Measurements from ENCODE around the gene IL31RA.

DNA sequence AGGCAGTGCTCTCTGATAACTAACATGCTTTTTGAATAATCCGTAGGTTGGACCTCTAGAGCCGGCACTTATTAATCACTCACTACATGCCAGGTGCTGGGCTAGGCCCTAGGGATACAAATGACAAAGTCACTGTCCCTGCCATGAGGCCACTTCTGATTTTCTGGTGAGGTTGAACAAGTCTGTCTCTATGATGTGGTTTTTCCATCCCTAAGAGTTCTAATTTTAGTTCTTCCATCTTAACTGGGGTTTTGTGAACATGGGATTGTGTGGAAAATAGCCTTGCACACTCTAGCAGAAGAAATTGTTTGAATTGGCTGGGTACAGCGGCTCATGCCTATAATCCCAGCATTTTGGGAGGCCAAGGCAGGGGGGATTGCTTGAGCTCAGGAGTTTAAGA lies 64.6 kb downstream of the IL31RA start:
- TF ChIP-seq POLR2AphosphoS5 (IDR thresholded peaks at IDR 0.05; ENCODE audit: low read depth, low read length) (no peak), SIN3A (IDR thresholded peaks at IDR 0.05; ENCODE audit: borderline replicate concordance, insufficient read depth, low read length) (no peak)
- TF ChIP-seq, protein P1, sequence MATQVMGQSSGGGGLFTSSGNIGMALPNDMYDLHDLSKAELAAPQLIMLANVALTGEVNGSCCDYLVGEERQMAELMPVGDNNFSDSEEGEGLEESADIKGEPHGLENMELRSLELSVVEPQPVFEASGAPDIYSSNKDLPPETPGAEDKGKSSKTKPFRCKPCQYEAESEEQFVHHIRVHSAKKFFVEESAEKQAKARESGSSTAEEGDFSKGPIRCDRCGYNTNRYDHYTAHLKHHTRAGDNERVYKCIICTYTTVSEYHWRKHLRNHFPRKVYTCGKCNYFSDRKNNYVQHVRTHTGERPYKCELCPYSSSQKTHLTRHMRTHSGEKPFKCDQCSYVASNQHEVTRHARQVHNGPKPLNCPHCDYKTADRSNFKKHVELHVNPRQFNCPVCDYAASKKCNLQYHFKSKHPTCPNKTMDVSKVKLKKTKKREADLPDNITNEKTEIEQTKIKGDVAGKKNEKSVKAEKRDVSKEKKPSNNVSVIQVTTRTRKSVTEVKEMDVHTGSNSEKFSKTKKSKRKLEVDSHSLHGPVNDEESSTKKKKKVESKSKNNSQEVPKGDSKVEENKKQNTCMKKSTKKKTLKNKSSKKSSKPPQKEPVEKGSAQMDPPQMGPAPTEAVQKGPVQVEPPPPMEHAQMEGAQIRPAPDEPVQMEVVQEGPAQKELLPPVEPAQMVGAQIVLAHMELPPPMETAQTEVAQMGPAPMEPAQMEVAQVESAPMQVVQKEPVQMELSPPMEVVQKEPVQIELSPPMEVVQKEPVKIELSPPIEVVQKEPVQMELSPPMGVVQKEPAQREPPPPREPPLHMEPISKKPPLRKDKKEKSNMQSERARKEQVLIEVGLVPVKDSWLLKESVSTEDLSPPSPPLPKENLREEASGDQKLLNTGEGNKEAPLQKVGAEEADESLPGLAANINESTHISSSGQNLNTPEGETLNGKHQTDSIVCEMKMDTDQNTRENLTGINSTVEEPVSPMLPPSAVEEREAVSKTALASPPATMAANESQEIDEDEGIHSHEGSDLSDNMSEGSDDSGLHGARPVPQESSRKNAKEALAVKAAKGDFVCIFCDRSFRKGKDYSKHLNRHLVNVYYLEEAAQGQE (IDR thresholded peaks at IDR 0.05; ENCODE audit: insufficient read depth in 1 of 2, low read depth in 2 of 2, low read length in 2 of 2), result no peak

All from PFSK-1 (cell line).